SK-N-SH (cell line): ENCODE measurements around the gene LETM1. TPM values are rescaled to one million over a fixed set of nuclear protein-coding genes. Genes with fewer than 3 reads are reported as not detected.

Experiments used
- CTCF ChIA-PET: fragments of 300-600, 350-600 bp; formaldehyde crosslinking; extraction: SDS; loops from one replicate; lab custom pipeline; 2021; lab: Yijun Ruan, JAX
- POLR2A ChIA-PET: fragments of 350-600 bp; sonication (Branson Sonifier 250); formaldehyde crosslinking; extraction: SDS; loops from one replicate; lab custom pipeline; 2020; ENCODE audit warnings: antibody characterized with exemption, inconsistent platforms; lab: Yijun Ruan, JAX
- DNase-seq: peaks from one replicate; pipeline ENCODE4 v3.0.0; 2012
- H2AFZ ChIP-seq: fragments of 200-600 bp; sonication (generic); 2 replicates; pipeline ENCODE4 v1.8.1; 2016; ENCODE audit warnings: antibody characterized with exemption, mild to moderate bottlenecking, low read depth
- H3F3A ChIP-seq: fragments of 200-600 bp; sonication (generic); replicated peaks from 2 replicates; pipeline ENCODE3; 2016; ENCODE audit warnings: antibody characterized with exemption, mild to moderate bottlenecking; ENCODE audit not compliant: insufficient read depth
- H3K27ac ChIP-seq, 2 experiments: fragments of 200-500 bp in 1 of 2; fragments of 200-600 bp in 1 of 2; sonication (Bioruptor generic) in 1 of 2; sonication (generic), shearing (Covaris generic) in 1 of 2; 2 replicates each; pipeline versions ENCODE4 v1.5.1 to v1.6.1; 2014 to 2016; ENCODE audit warnings: low read depth in 2 of 2, inconsistent platforms in 1 of 2, low read length in 1 of 2, mild to moderate bottlenecking in 1 of 2, mixed read lengths in 1 of 2
- H3K27me3 ChIP-seq: fragments of 200-600 bp; sonication (generic), shearing (Covaris generic); 2 replicates; pipeline ENCODE4 v1.6.1; 2016; ENCODE audit warnings: mixed run types; ENCODE audit not compliant: insufficient read depth
- H3K36me3 ChIP-seq, 2 experiments: fragments of 200-500 bp in 1 of 2; fragments of 200-600 bp in 1 of 2; sonication (Bioruptor generic) in 1 of 2; sonication (generic) in 1 of 2; replicated peaks in 1 of 2; 2 replicates each; pipeline versions ENCODE3 to v1.5.1; 2014 to 2016; ENCODE audit warnings: low read length in 1 of 2, mild to moderate bottlenecking in 1 of 2; ENCODE audit not compliant: insufficient read depth in 2 of 2, control insufficient read depth in 1 of 2
- H3K4me1 ChIP-seq, 2 experiments: fragments of 200-500 bp in 1 of 2; fragments of 200-600 bp in 1 of 2; sonication (Bioruptor generic) in 1 of 2; sonication (generic), shearing (Covaris generic) in 1 of 2; 2 replicates each; pipeline versions ENCODE4 v1.5.1 to v1.6.1; 2014 to 2016; ENCODE audit warnings: low read depth in 1 of 2, low read length in 1 of 2, mixed run types in 1 of 2; ENCODE audit not compliant: insufficient read depth in 2 of 2, control insufficient read depth in 1 of 2
- H3K4me2 ChIP-seq: fragments of 200-600 bp; sonication (generic), shearing (Covaris generic); 2 replicates; pipeline ENCODE4 v1.6.1; 2017; ENCODE audit warnings: mixed run types
- H3K4me3 ChIP-seq, 2 experiments: fragments of 200-500 bp in 1 of 2; fragments of 200-600 bp in 1 of 2; sonication (Bioruptor generic) in 1 of 2; sonication (generic), shearing (Covaris generic) in 1 of 2; 2 replicates each; pipeline versions ENCODE4 v1.5.1 to v1.8.1; 2014 to 2016; ENCODE audit warnings: low read depth in 2 of 2, inconsistent platforms in 1 of 2, low read length in 1 of 2, mild to moderate bottlenecking in 1 of 2, mixed read lengths in 1 of 2, moderate library complexity in 1 of 2
- H3K79me2 ChIP-seq: fragments of 200-600 bp; sonication (generic); 2 replicates; pipeline ENCODE4 v1.8.1; 2017; ENCODE audit warnings: mild to moderate bottlenecking; ENCODE audit not compliant: insufficient read depth
- H3K9ac ChIP-seq: fragments of 200-600 bp; sonication (generic); 2 replicates; pipeline ENCODE4 v1.6.1; 2017; ENCODE audit warnings: mixed run types
- H3K9me2 ChIP-seq: fragments of 200-600 bp; sonication (generic); 2 replicates; pipeline ENCODE4 v1.6.1; 2017; ENCODE audit warnings: mixed run types
- H3K9me3 ChIP-seq: fragments of 200-600 bp; sonication (generic); 2 replicates; pipeline ENCODE4 v1.6.1; 2017; ENCODE audit warnings: mixed run types, mild to moderate bottlenecking, moderate library complexity
- H4K20me1 ChIP-seq: fragments of 200-600 bp; sonication (generic); 2 replicates; pipeline ENCODE4 v1.6.1; 2017; ENCODE audit warnings: mild to moderate bottlenecking, mixed run types; ENCODE audit not compliant: insufficient read depth
- CHD2 ChIP-seq: fragments of 150-350 bp; IDR thresholded peaks from 2 replicates; pipeline ENCODE4 v1.6.1; 2018; ENCODE audit warnings: low read length; ENCODE audit not compliant: partially characterized antibody
- CTCF ChIP-seq: fragments of 200-600 bp; sonication (generic); IDR thresholded peaks from 2 replicates; pipeline ENCODE4 v1.6.1; 2017; ENCODE audit warnings: antibody characterized with exemption, mild to moderate bottlenecking, moderate library complexity
- EP300 ChIP-seq, 2 experiments: IDR thresholded peaks; 2 replicates each; pipeline versions ENCODE4 v1.4.0 to v1.6.1; 2012; ENCODE audit warnings: borderline replicate concordance in 1 of 2, low read depth in 1 of 2, low read length in 1 of 2
- EZH2phosphoT487 ChIP-seq: fragments of 200-600 bp; sonication (generic); IDR thresholded peaks from 2 replicates; pipeline ENCODE4 v1.6.1; 2017; ENCODE audit warnings: low read depth, mixed run types, mild to moderate bottlenecking, antibody characterized with exemption, moderate library complexity, borderline replicate concordance
- FOXJ3 ChIP-seq: sonication (generic); formaldehyde crosslinking; IDR thresholded peaks from 2 replicates; pipeline ENCODE4 v1.5.1; 2020; ENCODE audit warnings: mild to moderate bottlenecking, missing genetic modification reagents
- GABPA ChIP-seq: IDR thresholded peaks from 2 replicates; pipeline ENCODE4 v1.4.0; 2012; ENCODE audit warnings: low read depth, mild to moderate bottlenecking
- JUND ChIP-seq: IDR thresholded peaks from 2 replicates; pipeline ENCODE4 v1.4.0; 2012
- MAX ChIP-seq: IDR thresholded peaks from 2 replicates; pipeline ENCODE4 v1.4.0; 2012; ENCODE audit warnings: low read depth
- MXI1 ChIP-seq: IDR thresholded peaks from 2 replicates; pipeline ENCODE4 v1.6.1; 2012; ENCODE audit warnings: mild to moderate bottlenecking, low read depth, low read length, improper control_type of control experiment
- RAD21 ChIP-seq: IDR thresholded peaks from 2 replicates; pipeline ENCODE4 v1.6.1; 2012; ENCODE audit warnings: mild to moderate bottlenecking, low read length
- REST ChIP-seq: IDR thresholded peaks from 2 replicates; pipeline ENCODE4 v1.6.1; 2012; ENCODE audit warnings: mild to moderate bottlenecking, low read depth, low read length, moderate library complexity
- USF1 ChIP-seq: IDR thresholded peaks from 2 replicates; pipeline ENCODE4 v1.4.0; 2012; ENCODE audit warnings: low read depth, borderline replicate concordance
- USF2 ChIP-seq: fragments of 150-350 bp; IDR thresholded peaks from 2 replicates; pipeline ENCODE4 v1.6.1; 2017; ENCODE audit warnings: antibody characterized with exemption, low read length, low read depth, borderline replicate concordance
- WGBS: methylation state at CpG from one replicate; pipeline ENCODE4 v1.1.6; 2017; ENCODE audit warnings: low lambda C conversion rate; 5-methylcytosine and 5-hydroxymethylcytosine counted together
- polyA plus RNA-seq, 3 experiments: library from polyadenylated mRNA; depleted of rRNA; stranded (reverse); fragments of >200 nt; gene quantifications; 2 replicates each; pipeline ENCODE4 v1.2.3, GENCODE V29; 2012

The LETM1 gene
- polyA plus RNA-seq, 1 of the 3 experiments (the other 2 are of a cell fraction): 25.8 TPM

GRCh38 chr4:1837069-1837468 is 18.9 kb downstream of the LETM1 start:
- Histone ChIP-seq H3F3A (no peaks in the 10 kb centered on the region), H3K4me2 (no peak overlapping the region), H3K27me3 (no peaks in the 10 kb centered on the region), H3K79me2 (peaks cover 24% of the 10 kb centered on the region), H3K36me3 (peaks cover 32 to 61% of the 10 kb centered on the region in 2 experiments), H3K9me2 (no peaks in the 10 kb centered on the region), H4K20me1 (peaks cover 5% of the 10 kb centered on the region), H2AFZ (no peak overlapping the region), H3K9ac (no peak overlapping the region), H3K9me3 (no peaks in the 10 kb centered on the region), H3K27ac (no peak overlapping the region), H3K4me1 (no peaks in the 10 kb centered on the region), H3K4me3 (no peak overlapping the region)
- CTCF ChIA-PET: interaction anchor here (0.9 kb wide), 1 partner anchor 62 kb away, joined by 3 read pairs; no protein-coding TSS in a partner anchor
- DNase-seq: no peak
- no peak for TF ChIP-seq REST
- no peak for TF ChIP-seq CHD2
- no peak for TF ChIP-seq CTCF
- TF ChIP-seq FOXJ3 (CRISPR knock-in tag): no peak
- no peak for TF ChIP-seq RAD21
- TF ChIP-seq MAX: no peak
- TF ChIP-seq MXI1: no peak
- TF ChIP-seq JUND: no peak
- no peak for TF ChIP-seq USF2
- whole genome bisulfite sequencing: 95% methylated on average over 10 of the region's 10 CpGs
- POLR2A ChIA-PET: no interaction called here

- no peak overlapping the region for H2AFZ ChIP-seq
- no peaks in the 10 kb centered on the region for H3K4me1 ChIP-seq
- no peak for DNase-seq
- no peak overlapping the region for H3K27ac ChIP-seq
- CTCF ChIA-PET: no interaction called here
- H3K27me3 ChIP-seq: no peaks in the 10 kb centered on the region
- no peaks in the 10 kb centered on the region for H3K9me2 ChIP-seq
- no peak overlapping the region for H3K4me3 ChIP-seq
- peaks cover 32 to 63% of the 10 kb centered on the region in 2 experiments for H3K36me3 ChIP-seq
- no peak overlapping the region for H3K4me2 ChIP-seq
- H3K9ac ChIP-seq: no peak overlapping the region
- peaks cover 2% of the 10 kb centered on the region for H4K20me1 ChIP-seq
- H3K79me2 ChIP-seq: peaks cover 19% of the 10 kb centered on the region
- POLR2A ChIA-PET: no interaction called here
- no peaks in the 10 kb centered on the region for H3K9me3 ChIP-seq
- no peaks in the 10 kb centered on the region for H3F3A ChIP-seq
- 96% methylated on average over 2 of the region's 7 CpGs for WGBS
- TF ChIP-seq CHD2: no peak
- TF ChIP-seq USF1: no peak
- no peak for TF ChIP-seq GABPA
- no peak for TF ChIP-seq EZH2phosphoT487
- TF ChIP-seq EP300 (IDR thresholded peaks at IDR 0.05; ENCODE audit: borderline replicate concordance in 1 of 2, low read depth in 1 of 2, low read length in 1 of 2): no peak
- no peak for TF ChIP-seq REST
Measured at GRCh38 chr4:1836650-1837049, 19.3 kb downstream of the LETM1 start.
